MCF 10A (cell line): ENCODE results near the gene CHST9. TPM values are rescaled to one million over a fixed set of nuclear protein-coding genes. Genes with fewer than 3 reads are reported as not detected.
"Not testable (repeated sequence)": the region's sequence is repeated elsewhere in the genome, so short reads cannot be mapped to it uniquely, and the experiment has no call there.

Experiments
- BruUV-seq: library from RNA; stranded (reverse); fragments of 400-500 nt; replicated peaks from 2 replicates; lab custom pipeline; 2021; lab: Mats Ljungman, UMichigan
- CTCF ChIA-PET: fragments of 300-600 bp; sonication (Branson Sonifier 250); formaldehyde crosslinking; extraction: SDS; loops from one replicate; lab custom pipeline; 2021; ENCODE audit warnings: antibody characterized with exemption, inconsistent platforms; lab: Yijun Ruan, JAX
- POLR2A ChIA-PET: fragments of 300-600, 350-650 bp; sonication (Branson Sonifier 250); formaldehyde crosslinking; extraction: SDS; loops from one replicate; lab custom pipeline; 2020; ENCODE audit warnings: antibody characterized with exemption, inconsistent platforms; lab: Yijun Ruan, JAX
- DNase-seq: peaks from one replicate; pipeline ENCODE4 v3.0.0-alpha.2; 2018; ENCODE audit not compliant: unreplicated experiment
- H3K27ac Mint-ChIP-seq: one replicate; pipeline ENCODE4 v1.8.0; 2022; ENCODE audit warnings: mild to moderate bottlenecking, low read depth, mixed read lengths; ENCODE audit not compliant: unreplicated experiment
- H3K27me3 Mint-ChIP-seq: one replicate; pipeline ENCODE4 v1.8.0; 2022; ENCODE audit warnings: mixed read lengths; ENCODE audit not compliant: insufficient read depth, unreplicated experiment
- H3K36me3 Mint-ChIP-seq: one replicate; pipeline ENCODE4 v1.8.0; 2022; ENCODE audit warnings: mild to moderate bottlenecking, moderate library complexity, mixed read lengths; ENCODE audit not compliant: insufficient read depth, unreplicated experiment
- H3K4me1 Mint-ChIP-seq: one replicate; pipeline ENCODE4 v1.8.0; 2022; ENCODE audit warnings: mixed read lengths; ENCODE audit not compliant: insufficient read depth, unreplicated experiment
- H3K4me3 Mint-ChIP-seq: one replicate; pipeline ENCODE4 v1.8.0; 2022; ENCODE audit warnings: mild to moderate bottlenecking, moderate library complexity, mixed read lengths; ENCODE audit not compliant: unreplicated experiment
- H3K9me3 Mint-ChIP-seq: one replicate; pipeline ENCODE4 v1.8.0; 2022; ENCODE audit warnings: mixed read lengths; ENCODE audit not compliant: unreplicated experiment
- CTCF ChIP-seq: fragments of 200-600 bp; IDR thresholded peaks from one replicate; pipeline ENCODE4 v1.8.0; 2022; ENCODE audit warnings: antibody characterized with exemption, mild to moderate bottlenecking; ENCODE audit not compliant: unreplicated experiment
- intact Hi-C: fragments of 100-400 bp; cut with micrococcal nuclease; formaldehyde crosslinking; loops from 2 replicates; pipeline ENCODE4 v1.14.1; 2022
- total RNA-seq: library from RNA; stranded (reverse); gene quantifications from 2 replicates; pipeline ENCODE4 v1.2.3, GENCODE V29; 2022

The CHST9 gene
- total RNA-seq, 1 experiment from 2014 or later, result not detected

DNA sequence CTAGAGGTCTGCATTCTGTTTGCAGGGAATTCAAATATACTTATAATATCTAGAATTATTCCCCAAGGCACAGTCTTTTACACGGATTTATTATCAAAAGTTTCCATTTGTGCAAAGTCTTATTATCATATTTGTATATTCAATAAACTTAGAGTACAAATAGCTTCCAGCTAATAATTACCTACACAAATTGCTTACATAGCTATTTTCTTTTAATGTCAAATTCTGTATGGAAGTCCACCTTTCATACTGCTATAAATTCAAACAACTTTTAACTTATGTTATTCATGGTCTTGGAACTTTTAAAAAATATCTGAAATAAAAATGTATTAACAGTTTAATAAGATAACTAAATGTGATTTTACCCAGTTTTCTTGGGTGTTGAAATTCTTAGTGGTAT lies 13.1 kb downstream of the CHST9 start:
- no TSS peak for BruUV-seq
- POLR2A ChIA-PET, result interaction anchor here (0.6 kb wide), 1 partner anchor 154 kb away, joined by 3 read pairs; no protein-coding TSS in a partner anchor
- H3K27ac Mint-ChIP-seq, result no peak overlapping the region
- H3K4me1 Mint-ChIP-seq, result no peaks in the 10 kb centered on the region
- peaks cover 15% of the 10 kb centered on the region for H3K27me3 Mint-ChIP-seq
- no peak for TF ChIP-seq CTCF
- intact Hi-C loops, result no loop called here
- no peak overlapping the region for H3K4me3 Mint-ChIP-seq
- DNase-seq, result no peak
- CTCF ChIA-PET, result no interaction called here
- H3K36me3 Mint-ChIP-seq, result no peaks in the 10 kb centered on the region
- no peaks in the 10 kb centered on the region for H3K9me3 Mint-ChIP-seq

DNA sequence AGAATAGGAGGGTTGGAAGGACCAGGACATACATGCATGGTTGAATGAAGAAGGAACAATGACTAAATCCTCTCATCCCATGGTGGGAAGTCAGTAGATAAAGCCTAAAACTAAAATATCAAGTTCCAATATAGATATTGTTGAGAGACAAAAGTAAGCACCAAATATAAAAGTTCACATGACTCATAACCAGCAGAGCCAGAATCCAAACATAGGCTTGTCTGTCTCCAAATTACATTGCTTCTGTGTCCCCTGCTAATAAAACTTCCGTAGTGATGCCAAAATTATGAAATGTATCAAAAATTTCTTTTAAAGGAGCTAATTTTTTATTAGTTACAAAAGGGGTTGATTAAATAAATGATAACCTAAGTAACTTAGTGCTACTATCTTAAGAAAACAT lies 19.7 kb downstream of the CHST9 start:
- no peak for TF ChIP-seq CTCF
- Mint-ChIP-seq H3K27me3 (peaks cover 28% of the 10 kb centered on the region), H3K4me3 (no peak overlapping the region), H3K36me3 (no peaks in the 10 kb centered on the region), H3K27ac (no peak overlapping the region), H3K9me3 (no peaks in the 10 kb centered on the region), H3K4me1 (no peaks in the 10 kb centered on the region)
- no TSS peak for BruUV-seq
- ChIA-PET POLR2A (no interaction called here), CTCF (interaction anchor here (2.0 kb wide), 1 partner anchor 21 kb away, joined by 4 read pairs; no protein-coding TSS in a partner anchor)
- no peak for DNase-seq
- intact Hi-C loops, result loop anchor here (5.0 kb wide), 1 partner anchor 148 kb away; no protein-coding TSS in a partner anchor

DNA sequence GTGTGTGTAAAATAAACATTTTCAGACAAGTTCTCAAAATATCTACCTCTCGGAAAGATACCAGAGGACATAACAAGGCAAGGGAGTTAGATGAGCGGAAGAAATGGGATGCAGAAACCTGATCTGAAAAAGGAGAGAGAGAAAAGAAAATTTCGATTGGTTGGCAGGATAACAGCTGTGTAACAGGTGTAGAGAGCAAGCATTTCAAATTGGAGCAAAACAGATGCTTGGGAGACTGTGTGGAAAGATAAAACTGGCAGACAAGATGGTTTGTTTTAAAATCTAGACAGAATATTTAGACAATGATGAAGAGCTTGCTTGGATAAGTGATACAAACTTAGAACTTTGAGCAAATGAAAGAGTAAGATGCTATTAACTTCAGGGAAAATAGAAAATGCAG lies 20.2 kb downstream of the CHST9 start:
- Mint-ChIP-seq H3K27me3 (peaks cover 28% of the 10 kb centered on the region), H3K27ac (no peak overlapping the region), H3K36me3 (no peaks in the 10 kb centered on the region), H3K4me1 (no peaks in the 10 kb centered on the region), H3K4me3 (no peak overlapping the region), H3K9me3 (no peaks in the 10 kb centered on the region)
- no peak for DNase-seq
- no TSS peak for BruUV-seq
- TF ChIP-seq CTCF, result no peak
- ChIA-PET CTCF (interaction anchor here (2.0 kb wide), 1 partner anchor 21 kb away, joined by 4 read pairs; no protein-coding TSS in a partner anchor), POLR2A (no interaction called here)
- intact Hi-C loops, result loop anchor here (5.0 kb wide), 1 partner anchor 148 kb away; no protein-coding TSS in a partner anchor

DNA sequence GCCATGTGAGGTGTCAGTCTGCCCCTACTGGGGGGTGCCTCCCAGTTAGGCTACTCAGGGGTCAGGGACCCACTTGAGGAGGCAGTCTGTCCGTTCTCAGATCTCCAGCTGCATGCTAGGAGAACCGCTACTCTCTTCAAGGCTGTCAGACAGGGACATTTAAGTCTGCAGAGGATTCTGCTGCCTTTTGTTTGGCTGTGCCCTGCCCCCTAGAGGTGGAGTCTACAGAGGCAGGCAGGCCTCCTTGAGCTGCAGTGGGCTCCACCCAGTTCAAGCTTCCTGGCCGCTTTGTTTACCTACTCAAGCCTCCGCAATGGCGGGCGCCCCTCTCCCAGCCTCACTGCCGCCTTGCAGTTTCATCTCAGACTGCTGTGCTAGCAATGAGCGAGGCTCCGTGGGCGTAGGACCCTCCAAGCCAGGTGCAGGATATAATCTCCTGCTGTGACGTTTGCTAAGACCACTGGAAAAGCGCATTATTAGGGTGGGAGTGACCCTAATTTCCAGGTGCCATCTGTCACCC lies 21.9 kb downstream of the CHST9 start:
- CTCF ChIA-PET, result not testable (repeated sequence)
- peak; percentile 41 for DNase-seq

DNA sequence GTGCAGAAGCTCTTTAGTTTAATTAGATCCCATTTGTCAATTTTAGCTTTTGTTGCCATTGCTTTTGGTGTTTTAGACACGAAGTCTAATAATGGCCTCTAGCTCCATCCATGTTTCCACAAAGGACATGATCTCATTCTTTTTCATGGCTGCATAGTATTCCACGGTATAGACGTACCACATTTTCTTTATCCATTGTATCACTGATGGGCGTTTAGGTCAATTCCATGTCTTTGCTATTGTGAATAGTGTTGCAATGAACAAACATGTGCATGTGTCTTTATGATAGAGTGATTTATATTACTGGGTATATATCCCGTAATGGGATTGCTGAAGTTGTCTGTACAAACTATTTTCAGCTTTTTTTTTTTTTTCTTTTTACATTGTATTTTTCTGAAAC lies 35.9 kb downstream of the CHST9 start:
- intact Hi-C loops, H3K4me1 Mint-ChIP-seq, POLR2A ChIA-PET, H3K4me3 Mint-ChIP-seq, H3K27ac Mint-ChIP-seq, DNase-seq, BruUV-seq, H3K36me3 Mint-ChIP-seq, H3K9me3 Mint-ChIP-seq, CTCF ChIA-PET, H3K27me3 Mint-ChIP-seq: not testable (repeated sequence)

More for the DNA sequence above, 21.9 kb downstream of the CHST9 start:
- H3K27me3 Mint-ChIP-seq, result peaks cover 28% of the 10 kb centered on the region
- H3K36me3 Mint-ChIP-seq, intact Hi-C loops, POLR2A ChIA-PET, H3K9me3 Mint-ChIP-seq, H3K4me1 Mint-ChIP-seq, H3K4me3 Mint-ChIP-seq, H3K27ac Mint-ChIP-seq, BruUV-seq: not testable (repeated sequence)
- peak; percentile 26 for TF ChIP-seq CTCF
